ENCODE results near the gene CNTF.

Gene CNTF

DNA sequence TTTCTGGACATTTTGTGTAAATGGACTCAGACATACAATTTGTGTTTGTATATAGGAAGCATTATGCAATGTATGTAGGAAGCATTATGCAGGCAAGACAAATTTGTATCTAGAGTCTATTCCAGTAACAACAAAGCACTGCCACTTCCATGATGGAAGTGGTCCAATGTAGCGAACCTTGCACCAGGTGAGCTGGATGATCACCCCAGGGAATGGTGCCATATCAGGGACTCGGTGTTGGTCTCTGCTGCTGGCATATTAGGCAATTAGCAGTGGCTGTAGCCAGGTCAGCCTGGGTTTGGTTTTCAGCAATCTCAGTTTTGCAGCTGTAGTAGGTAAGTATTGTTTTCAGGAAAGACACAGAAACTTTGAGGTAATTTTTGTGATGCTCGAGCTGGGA lies 30.8 kb upstream of the CNTF start (continued):
- TF ChIP-seq, protein P1, sequence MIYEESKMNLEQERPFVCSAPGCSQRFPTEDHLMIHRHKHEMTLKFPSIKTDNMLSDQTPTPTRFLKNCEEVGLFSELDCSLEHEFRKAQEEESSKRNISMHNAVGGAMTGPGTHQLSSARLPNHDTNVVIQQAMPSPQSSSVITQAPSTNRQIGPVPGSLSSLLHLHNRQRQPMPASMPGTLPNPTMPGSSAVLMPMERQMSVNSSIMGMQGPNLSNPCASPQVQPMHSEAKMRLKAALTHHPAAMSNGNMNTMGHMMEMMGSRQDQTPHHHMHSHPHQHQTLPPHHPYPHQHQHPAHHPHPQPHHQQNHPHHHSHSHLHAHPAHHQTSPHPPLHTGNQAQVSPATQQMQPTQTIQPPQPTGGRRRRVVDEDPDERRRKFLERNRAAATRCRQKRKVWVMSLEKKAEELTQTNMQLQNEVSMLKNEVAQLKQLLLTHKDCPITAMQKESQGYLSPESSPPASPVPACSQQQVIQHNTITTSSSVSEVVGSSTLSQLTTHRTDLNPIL (CRISPR knock-in tag; IDR thresholded peaks at IDR 0.05; ENCODE audit: low read depth), result no peak

DNA sequence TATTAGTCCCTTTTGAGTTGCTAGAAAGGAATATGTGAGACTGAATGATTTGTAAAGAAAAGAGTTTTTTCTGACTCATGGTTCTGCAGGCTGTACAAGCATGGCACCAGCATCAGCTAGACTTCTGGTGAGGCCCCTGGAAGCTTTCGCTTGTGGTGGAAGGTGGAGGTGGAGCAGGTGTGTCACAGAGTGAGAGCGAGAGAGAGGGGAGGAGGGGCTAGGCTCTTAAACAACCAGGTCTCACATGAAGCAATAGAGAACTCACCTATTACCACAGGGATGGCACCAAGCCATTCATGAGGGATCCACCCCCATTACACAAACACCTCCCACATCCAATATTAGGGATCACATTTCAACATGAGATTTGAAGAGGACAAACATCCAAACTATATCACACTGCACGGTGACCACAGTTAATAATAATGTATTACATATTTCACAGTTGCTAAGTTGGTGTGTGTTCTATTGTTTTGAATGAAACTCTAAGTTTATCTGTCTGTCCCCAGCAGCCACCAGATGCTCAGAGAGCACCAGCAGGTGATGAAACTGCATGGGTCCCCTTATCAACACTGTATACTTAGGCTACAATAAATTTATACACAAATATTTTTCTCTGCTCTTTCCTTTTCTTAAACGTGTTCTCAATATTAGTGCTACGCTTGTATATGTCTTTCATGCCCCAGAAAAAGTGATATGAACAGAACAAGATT lies 29.5 kb upstream of the CNTF start:
- no peak for ATAC-seq
- TF ChIP-seq RARB (CRISPR knock-in tag; IDR thresholded peaks at IDR 0.05), result no peak
- TF ChIP-seq ARNTL (CRISPR knock-in tag; IDR thresholded peaks at IDR 0.05; ENCODE audit: borderline replicate concordance, low read depth), result no peak
- no peak for TF ChIP-seq TOX (CRISPR knock-in tag; IDR thresholded peaks at IDR 0.05; ENCODE audit: borderline replicate concordance)
- no peak for TF ChIP-seq ZFP30 (CRISPR knock-in tag; IDR thresholded peaks at IDR 0.05)
- TF ChIP-seq, protein P1 (CRISPR knock-in tag; IDR thresholded peaks at IDR 0.05; ENCODE audit: low read depth), result no peak

DNA sequence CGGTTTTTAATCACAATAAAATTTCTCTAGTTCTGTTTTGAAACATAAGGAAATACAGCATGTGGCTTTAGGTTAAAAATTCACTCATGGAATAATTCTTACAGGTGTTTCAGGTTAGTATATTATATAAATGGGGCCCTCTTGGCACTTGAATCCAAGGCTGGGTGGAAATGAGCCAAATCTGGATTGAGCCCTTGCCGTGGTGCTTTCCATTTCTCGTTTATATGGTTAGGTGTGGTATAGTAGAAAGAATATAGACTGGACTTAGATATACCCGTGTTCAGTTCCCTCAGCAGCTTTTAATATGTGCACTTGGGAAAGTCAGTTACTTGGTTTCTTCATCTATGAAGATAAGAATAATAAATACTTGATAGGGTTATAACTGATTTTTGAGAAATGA lies 27.6 kb upstream of the CNTF start:
- TF ChIP-seq ZFP30 (CRISPR knock-in tag; IDR thresholded peaks at IDR 0.05) (no peak), ZC3H10 (CRISPR knock-in tag; IDR thresholded peaks at IDR 0.05) (no peak)
- no peak for ATAC-seq

DNA sequence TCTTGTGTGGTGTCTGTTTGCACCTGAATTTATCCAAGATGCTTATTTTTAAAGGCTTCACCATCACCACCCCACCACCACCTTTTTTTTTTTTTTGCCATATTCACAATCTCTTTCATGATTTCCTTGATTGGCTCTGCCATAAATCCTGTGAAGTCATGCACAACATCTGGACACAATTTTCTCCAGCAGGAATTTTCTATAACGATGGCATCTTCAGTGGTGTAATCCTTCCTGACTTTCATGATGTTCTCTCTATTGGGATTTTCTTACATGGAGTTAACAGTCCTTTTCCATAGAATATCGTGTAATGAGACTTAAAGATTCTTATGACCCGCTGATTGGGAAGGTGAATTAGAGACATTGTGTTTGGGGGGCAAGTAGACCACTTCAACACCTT lies 25.8 kb upstream of the CNTF start:
- ATAC-seq, result no peak; the same call in 2 of the 3 replicates
- no peak for TF ChIP-seq SNAI2 (CRISPR knock-in tag; IDR thresholded peaks at IDR 0.05)
- TF ChIP-seq TOX (CRISPR knock-in tag; IDR thresholded peaks at IDR 0.05; ENCODE audit: borderline replicate concordance), result no peak
- TF ChIP-seq ZC3H10 (CRISPR knock-in tag; IDR thresholded peaks at IDR 0.05), result no peak
- TF ChIP-seq, protein P2, sequence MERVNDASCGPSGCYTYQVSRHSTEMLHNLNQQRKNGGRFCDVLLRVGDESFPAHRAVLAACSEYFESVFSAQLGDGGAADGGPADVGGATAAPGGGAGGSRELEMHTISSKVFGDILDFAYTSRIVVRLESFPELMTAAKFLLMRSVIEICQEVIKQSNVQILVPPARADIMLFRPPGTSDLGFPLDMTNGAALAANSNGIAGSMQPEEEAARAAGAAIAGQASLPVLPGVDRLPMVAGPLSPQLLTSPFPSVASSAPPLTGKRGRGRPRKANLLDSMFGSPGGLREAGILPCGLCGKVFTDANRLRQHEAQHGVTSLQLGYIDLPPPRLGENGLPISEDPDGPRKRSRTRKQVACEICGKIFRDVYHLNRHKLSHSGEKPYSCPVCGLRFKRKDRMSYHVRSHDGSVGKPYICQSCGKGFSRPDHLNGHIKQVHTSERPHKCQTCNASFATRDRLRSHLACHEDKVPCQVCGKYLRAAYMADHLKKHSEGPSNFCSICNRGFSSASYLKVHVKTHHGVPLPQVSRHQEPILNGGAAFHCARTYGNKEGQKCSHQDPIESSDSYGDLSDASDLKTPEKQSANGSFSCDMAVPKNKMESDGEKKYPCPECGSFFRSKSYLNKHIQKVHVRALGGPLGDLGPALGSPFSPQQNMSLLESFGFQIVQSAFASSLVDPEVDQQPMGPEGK (CRISPR knock-in tag; IDR thresholded peaks at IDR 0.05; ENCODE audit: borderline replicate concordance), result no peak
- TF ChIP-seq ARNTL (CRISPR knock-in tag; IDR thresholded peaks at IDR 0.05; ENCODE audit: borderline replicate concordance, low read depth), result no peak
- TF ChIP-seq ISL1 (CRISPR knock-in tag; IDR thresholded peaks at IDR 0.05), result no peak
- no peak for TF ChIP-seq ZNF8 (CRISPR knock-in tag; IDR thresholded peaks at IDR 0.05)
- no peak for TF ChIP-seq ZFP30 (CRISPR knock-in tag; IDR thresholded peaks at IDR 0.05)
- no peak for TF ChIP-seq BACH2 (CRISPR knock-in tag; IDR thresholded peaks at IDR 0.05; ENCODE audit: borderline replicate concordance)
- TF ChIP-seq OSR1 (CRISPR knock-in tag; IDR thresholded peaks at IDR 0.05), result no peak
- TF ChIP-seq GLIS3 (CRISPR knock-in tag; IDR thresholded peaks at IDR 0.05), result no peak
- TF ChIP-seq, protein P3, sequence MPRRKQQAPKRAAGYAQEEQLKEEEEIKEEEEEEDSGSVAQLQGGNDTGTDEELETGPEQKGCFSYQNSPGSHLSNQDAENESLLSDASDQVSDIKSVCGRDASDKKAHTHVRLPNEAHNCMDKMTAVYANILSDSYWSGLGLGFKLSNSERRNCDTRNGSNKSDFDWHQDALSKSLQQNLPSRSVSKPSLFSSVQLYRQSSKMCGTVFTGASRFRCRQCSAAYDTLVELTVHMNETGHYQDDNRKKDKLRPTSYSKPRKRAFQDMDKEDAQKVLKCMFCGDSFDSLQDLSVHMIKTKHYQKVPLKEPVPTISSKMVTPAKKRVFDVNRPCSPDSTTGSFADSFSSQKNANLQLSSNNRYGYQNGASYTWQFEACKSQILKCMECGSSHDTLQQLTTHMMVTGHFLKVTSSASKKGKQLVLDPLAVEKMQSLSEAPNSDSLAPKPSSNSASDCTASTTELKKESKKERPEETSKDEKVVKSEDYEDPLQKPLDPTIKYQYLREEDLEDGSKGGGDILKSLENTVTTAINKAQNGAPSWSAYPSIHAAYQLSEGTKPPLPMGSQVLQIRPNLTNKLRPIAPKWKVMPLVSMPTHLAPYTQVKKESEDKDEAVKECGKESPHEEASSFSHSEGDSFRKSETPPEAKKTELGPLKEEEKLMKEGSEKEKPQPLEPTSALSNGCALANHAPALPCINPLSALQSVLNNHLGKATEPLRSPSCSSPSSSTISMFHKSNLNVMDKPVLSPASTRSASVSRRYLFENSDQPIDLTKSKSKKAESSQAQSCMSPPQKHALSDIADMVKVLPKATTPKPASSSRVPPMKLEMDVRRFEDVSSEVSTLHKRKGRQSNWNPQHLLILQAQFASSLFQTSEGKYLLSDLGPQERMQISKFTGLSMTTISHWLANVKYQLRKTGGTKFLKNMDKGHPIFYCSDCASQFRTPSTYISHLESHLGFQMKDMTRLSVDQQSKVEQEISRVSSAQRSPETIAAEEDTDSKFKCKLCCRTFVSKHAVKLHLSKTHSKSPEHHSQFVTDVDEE (CRISPR knock-in tag; IDR thresholded peaks at IDR 0.05), result no peak
- TF ChIP-seq, protein P4, sequence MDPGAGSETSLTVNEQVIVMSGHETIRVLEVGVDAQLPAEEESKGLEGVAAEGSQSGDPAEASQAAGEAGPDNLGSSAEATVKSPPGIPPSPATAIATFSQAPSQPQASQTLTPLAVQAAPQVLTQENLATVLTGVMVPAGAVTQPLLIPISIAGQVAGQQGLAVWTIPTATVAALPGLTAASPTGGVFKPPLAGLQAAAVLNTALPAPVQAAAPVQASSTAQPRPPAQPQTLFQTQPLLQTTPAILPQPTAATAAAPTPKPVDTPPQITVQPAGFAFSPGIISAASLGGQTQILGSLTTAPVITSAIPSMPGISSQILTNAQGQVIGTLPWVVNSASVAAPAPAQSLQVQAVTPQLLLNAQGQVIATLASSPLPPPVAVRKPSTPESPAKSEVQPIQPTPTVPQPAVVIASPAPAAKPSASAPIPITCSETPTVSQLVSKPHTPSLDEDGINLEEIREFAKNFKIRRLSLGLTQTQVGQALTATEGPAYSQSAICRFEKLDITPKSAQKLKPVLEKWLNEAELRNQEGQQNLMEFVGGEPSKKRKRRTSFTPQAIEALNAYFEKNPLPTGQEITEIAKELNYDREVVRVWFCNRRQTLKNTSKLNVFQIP (CRISPR knock-in tag; IDR thresholded peaks at IDR 0.05; ENCODE audit: borderline replicate concordance, low read depth), result no peak
- TF ChIP-seq ZNF70 (CRISPR knock-in tag; IDR thresholded peaks at IDR 0.05), result no peak
- no peak for TF ChIP-seq ESRRG (CRISPR knock-in tag; IDR thresholded peaks at IDR 0.05)
- TF ChIP-seq RARB (CRISPR knock-in tag; IDR thresholded peaks at IDR 0.05), result no peak
